GM21515 (cell line): ENCODE data around the gene DSG4.

ENCODE experiments used
- ATAC-seq: cut with Tn5 transposase; IDR thresholded peaks from one replicate; pipeline ENCODE4 v1.9.1; 2021; ENCODE audit not compliant: unreplicated experiment

The DSG4 gene

GRCh38 chr18:31444142-31444541 lies 67.6 kb downstream of the DSG4 start:
- no peak for ATAC-seq

- no peak for ATAC-seq
These were observed 69.3 kb downstream of the DSG4 start for GRCh38 chr18:31445908-31446307.

GRCh38 chr18:31446854-31447253 lies 70.3 kb downstream of the DSG4 start:
- no peak for ATAC-seq

GRCh38 chr18:31447530-31448191 lies 71.1 kb downstream of the DSG4 start, which contains the start of gene DSG3:
Gene DSG3, plus strand, starts transcription at chr18:31447741. Its CDS starts 137 bp downstream, at chr18:31447878.
- no peak for ATAC-seq

- ATAC-seq, result no peak
These were observed 73.8 kb downstream of the DSG4 start for GRCh38 chr18:31450409-31450808.

- no peak for ATAC-seq
These were observed 75.0 kb downstream of the DSG4 start for GRCh38 chr18:31451625-31452024.

GRCh38 chr18:31454066-31454708 lies 77.6 kb downstream of the DSG4 start:
- no peak for ATAC-seq
